Measurements from ENCODE around the gene IFNA16.

GRCh38 chr9:21265421-21266189 lies 48.5 kb upstream of the IFNA16 start:
- TF ChIP-seq CTCF (IDR thresholded peaks at IDR 0.05) (no peak), POLR2AphosphoS5 (IDR thresholded peaks at IDR 0.05; ENCODE audit: insufficient read depth in 1 of 2, low read depth in 1 of 2) (no peak), POLR2A (IDR thresholded peaks at IDR 0.05) (no peak)
